ENCODE results near the gene TXNDC12. TPM values are rescaled to one million over a fixed set of nuclear protein-coding genes. Genes with fewer than 3 reads are reported as not detected.
A peak's percentile ranks its signal among the peaks of the same experiment; 100 is the strongest.

The TXNDC12 gene
- total RNA-seq, 1 experiment from 2014 or later = 102 TPM

- CTCF ChIA-PET = interaction anchor here (0.6 to 0.8 kb wide), 4 partner anchors 12 to 234 kb away, joined by 3 to 4 read pairs (median 4); no protein-coding TSS in a partner anchor
- BruUV-seq (replicated peaks) = no TSS peak
- Mint-ChIP-seq H3K27ac (ENCODE audit: low read depth, unreplicated experiment) (no peak overlapping the region), H3K4me3 (ENCODE audit: unreplicated experiment) (no peak overlapping the region), H3K4me1 (ENCODE audit: insufficient read depth, unreplicated experiment) (peaks cover 21% of the 10 kb centered on the region), H3K36me3 (ENCODE audit: insufficient read depth, unreplicated experiment) (peaks cover 44% of the 10 kb centered on the region), H3K27me3 (ENCODE audit: insufficient read depth, unreplicated experiment) (no peaks in the 10 kb centered on the region), H3K9me3 (ENCODE audit: unreplicated experiment) (no peaks in the 10 kb centered on the region)
- intact Hi-C loops (cut with micrococcal nuclease) = loop anchor here (5.0 kb wide), 1 partner anchor 307 kb away; the partner anchor contains the start of gene CC2D1B
- POLR2A ChIA-PET = interaction anchor here (0.8 to 2.8 kb wide), 10 partner anchors 9 to 309 kb away, joined by 3 to 25 read pairs (median 5); partner anchors contain the start of genes KTI12 and ZFYVE9
- TF ChIP-seq CTCF (IDR thresholded peaks at IDR 0.05; ENCODE audit: unreplicated experiment) = no peak
- no peak for DNase-seq (ENCODE audit: unreplicated experiment)
Measured at GRCh38 chr1:52059888-52060287, 4.9 kb upstream of the TXNDC12 start.

- POLR2A ChIA-PET = interaction anchor here (0.8 to 2.8 kb wide), 12 partner anchors 9 to 516 kb away, joined by 3 to 25 read pairs (median 4); partner anchors contain the start of genes KTI12 and ZFYVE9
- peak overlapping the region; percentile 49 for H3K27ac Mint-ChIP-seq (ENCODE audit: low read depth, unreplicated experiment)
- peaks cover 21% of the 10 kb centered on the region for H3K4me1 Mint-ChIP-seq (ENCODE audit: insufficient read depth, unreplicated experiment)
- CTCF ChIA-PET = interaction anchor here (0.6 to 1.2 kb wide), 4 partner anchors 11 to 238 kb away, joined by 3 to 8 read pairs (median 4); no protein-coding TSS in a partner anchor
- H3K27me3 Mint-ChIP-seq (ENCODE audit: insufficient read depth, unreplicated experiment) = no peaks in the 10 kb centered on the region
- peak overlapping the region; percentile 97 for H3K4me3 Mint-ChIP-seq (ENCODE audit: unreplicated experiment)
- no peak for TF ChIP-seq CTCF (IDR thresholded peaks at IDR 0.05; ENCODE audit: unreplicated experiment)
- intact Hi-C loops (cut with micrococcal nuclease) = loop anchor here (5.0 kb wide), 1 partner anchor 308 kb away; the partner anchor contains the start of gene CC2D1B
- no TSS peak for BruUV-seq (replicated peaks)
- H3K9me3 Mint-ChIP-seq (ENCODE audit: unreplicated experiment) = no peaks in the 10 kb centered on the region
- peak; percentile 63 for DNase-seq (ENCODE audit: unreplicated experiment)
- peaks cover 39% of the 10 kb centered on the region for H3K36me3 Mint-ChIP-seq (ENCODE audit: insufficient read depth, unreplicated experiment)
Measured at GRCh38 chr1:52059321-52059720, 4.3 kb upstream of the TXNDC12 start.

- H3K4me3 Mint-ChIP-seq (ENCODE audit: unreplicated experiment) = peak overlapping the region; percentile 97
- CTCF ChIA-PET = interaction anchor here (0.6 to 0.7 kb wide), 3 partner anchors 83 to 347 kb away, joined by 3 to 4 read pairs (median 4); partner anchors contain the start of genes ORC1 and PRPF38A
- H3K27me3 Mint-ChIP-seq (ENCODE audit: insufficient read depth, unreplicated experiment) = no peaks in the 10 kb centered on the region
- peaks cover 21% of the 10 kb centered on the region for H3K4me1 Mint-ChIP-seq (ENCODE audit: insufficient read depth, unreplicated experiment)
- H3K36me3 Mint-ChIP-seq (ENCODE audit: insufficient read depth, unreplicated experiment) = peaks cover 25% of the 10 kb centered on the region
- no peak for DNase-seq (ENCODE audit: unreplicated experiment)
- POLR2A ChIA-PET = interaction anchor here (0.7 to 2.8 kb wide), 6 partner anchors 11 to 309 kb away, joined by 3 to 25 read pairs (median 4); partner anchors contain the start of gene KTI12
- TF ChIP-seq CTCF (IDR thresholded peaks at IDR 0.05; ENCODE audit: unreplicated experiment) = no peak
- peak overlapping the region; percentile 99 for H3K27ac Mint-ChIP-seq (ENCODE audit: low read depth, unreplicated experiment)
- intact Hi-C loops (cut with micrococcal nuclease) = loop anchor here (5.0 kb wide), 1 partner anchor 309 kb away; the partner anchor contains the start of gene CC2D1B
- no TSS peak for BruUV-seq (replicated peaks)
- H3K9me3 Mint-ChIP-seq (ENCODE audit: unreplicated experiment) = no peaks in the 10 kb centered on the region
Measured at GRCh38 chr1:52057876-52058415, 3.0 kb upstream of the TXNDC12 start.

GRCh38 chr1:52057255-52057654 lies 2.3 kb upstream of the TXNDC12 start:
- H3K4me1 Mint-ChIP-seq (ENCODE audit: insufficient read depth, unreplicated experiment) = peaks cover 27% of the 10 kb centered on the region
- H3K27ac Mint-ChIP-seq (ENCODE audit: low read depth, unreplicated experiment) = peak overlapping the region; percentile 99
- H3K9me3 Mint-ChIP-seq (ENCODE audit: unreplicated experiment) = no peaks in the 10 kb centered on the region
- DNase-seq (ENCODE audit: unreplicated experiment) = no peak
- H3K27me3 Mint-ChIP-seq (ENCODE audit: insufficient read depth, unreplicated experiment) = no peaks in the 10 kb centered on the region
- ChIA-PET CTCF (no interaction called here), POLR2A (interaction anchor here (0.6 to 5.2 kb wide), 9 partner anchors 10 to 347 kb away, joined by 3 to 73 read pairs (median 11); partner anchors contain the start of genes KTI12, ORC1 and PRPF38A)
- peaks cover 21% of the 10 kb centered on the region for H3K36me3 Mint-ChIP-seq (ENCODE audit: insufficient read depth, unreplicated experiment)
- TSS peak; percentile 50 for BruUV-seq (replicated peaks)
- H3K4me3 Mint-ChIP-seq (ENCODE audit: unreplicated experiment) = peak overlapping the region; percentile 97
- TF ChIP-seq CTCF (IDR thresholded peaks at IDR 0.05; ENCODE audit: unreplicated experiment) = no peak
- intact Hi-C loops (cut with micrococcal nuclease) = loop anchor here (5.0 kb wide), 1 partner anchor 310 kb away; the partner anchor contains the start of gene CC2D1B

Measured in MCF 10A (cell line).